Mesenchymal stem cell (in vitro differentiated cells and primary cell): Measurements from ENCODE around the gene OR2L5. TPM values are rescaled to one million over a fixed set of nuclear protein-coding genes. Genes with fewer than 3 reads are reported as not detected.

Experiments used
- DNase-seq: peaks from one replicate; pipeline ENCODE4 v3.0.0-alpha.2; 2013
- H2AFZ ChIP-seq: one replicate; pipeline ENCODE4 v1.6.1; 2013; ENCODE audit warnings: low read depth, mild to moderate bottlenecking, control low read depth, inconsistent platforms, low read length, moderate library complexity
- H2AK5ac ChIP-seq: 2 replicates; pipeline ENCODE4 v1.6.1; 2013; ENCODE audit warnings: low read length, moderate library complexity, mild to moderate bottlenecking, inconsistent platforms; ENCODE audit not compliant: severe bottlenecking
- H2BK120ac ChIP-seq: one replicate; pipeline ENCODE4 v1.6.1; 2013; ENCODE audit warnings: low read depth, mild to moderate bottlenecking, inconsistent platforms, low read length, moderate library complexity
- H2BK12ac ChIP-seq, 2 experiments: one replicate each; pipeline ENCODE4 v1.6.1; 2013; ENCODE audit warnings: inconsistent platforms in 2 of 2, low read length in 2 of 2, mild to moderate bottlenecking in 2 of 2, moderate library complexity in 2 of 2, control low read depth in 1 of 2
- H2BK15ac ChIP-seq: one replicate; pipeline ENCODE4 v1.6.1; 2013; ENCODE audit warnings: mild to moderate bottlenecking, low read depth, inconsistent platforms; ENCODE audit not compliant: poor library complexity, severe bottlenecking
- H2BK5ac ChIP-seq: 2 replicates; pipeline ENCODE4 v1.6.1; 2013; ENCODE audit warnings: low read depth, mild to moderate bottlenecking, low read length, control low read depth, inconsistent platforms; ENCODE audit not compliant: poor library complexity, severe bottlenecking
- H3K14ac ChIP-seq, 2 experiments: one replicate each; pipeline ENCODE4 v1.6.1; 2013; ENCODE audit warnings: inconsistent platforms in 2 of 2, low read length in 2 of 2, control low read depth in 1 of 2, mild to moderate bottlenecking in 1 of 2, moderate library complexity in 1 of 2
- H3K18ac ChIP-seq, 2 experiments: one replicate each; pipeline ENCODE4 v1.6.1; 2013; ENCODE audit warnings: inconsistent platforms in 2 of 2, low read length in 2 of 2, control low read depth in 1 of 2, low read depth in 1 of 2, mild to moderate bottlenecking in 1 of 2
- H3K23ac ChIP-seq, 2 experiments: one replicate each; pipeline ENCODE4 v1.6.1; 2013; ENCODE audit warnings: inconsistent platforms in 2 of 2, low read length in 2 of 2, mild to moderate bottlenecking in 2 of 2, moderate library complexity in 2 of 2, control low read depth in 1 of 2
- H3K27ac ChIP-seq: 2 replicates; pipeline ENCODE4 v1.5.1; 2013; ENCODE audit warnings: mild to moderate bottlenecking, moderate library complexity, low read length, control low read depth, inconsistent platforms; ENCODE audit not compliant: poor library complexity, severe bottlenecking
- H3K27me3 ChIP-seq, 2 experiments: 2 replicates each; pipeline versions ENCODE4 v1.6.1 to v1.7.0; 2013; ENCODE audit warnings: low read length in 2 of 2, mild to moderate bottlenecking in 2 of 2, moderate library complexity in 2 of 2, control low read depth in 1 of 2, inconsistent platforms in 1 of 2; ENCODE audit not compliant: control insufficient read depth in 1 of 2, insufficient read depth in 1 of 2
- H3K36me3 ChIP-seq, 2 experiments: 2 replicates each; pipeline versions ENCODE4 v1.6.1 to v1.7.0; 2013; ENCODE audit warnings: low read length in 2 of 2, control low read depth in 1 of 2, inconsistent platforms in 1 of 2, low read depth in 1 of 2, mild to moderate bottlenecking in 1 of 2; ENCODE audit not compliant: insufficient read depth in 2 of 2, control insufficient read depth in 1 of 2
- H3K4ac ChIP-seq, 2 experiments: one replicate each; pipeline ENCODE4 v1.6.1; 2013; ENCODE audit warnings: inconsistent platforms in 2 of 2, low read length in 2 of 2, mild to moderate bottlenecking in 2 of 2, moderate library complexity in 2 of 2, control low read depth in 1 of 2, low read depth in 1 of 2
- H3K4me1 ChIP-seq: 2 replicates; pipeline ENCODE4 v1.6.1; 2013; ENCODE audit warnings: low read depth, low read length, control low read depth; ENCODE audit not compliant: control insufficient read depth, insufficient read depth
- H3K4me2 ChIP-seq: 2 replicates; pipeline ENCODE4 v1.6.1; 2013; ENCODE audit warnings: low read length, mild to moderate bottlenecking, inconsistent platforms; ENCODE audit not compliant: poor library complexity, severe bottlenecking
- H3K4me3 ChIP-seq, 2 experiments: 2 replicates each; pipeline versions ENCODE4 v1.5.1 to v1.7.0; 2013; ENCODE audit warnings: low read length in 2 of 2, mild to moderate bottlenecking in 2 of 2, control low read depth in 1 of 2, low read depth in 1 of 2; ENCODE audit not compliant: insufficient read depth in 1 of 2
- H3K79me1 ChIP-seq: replicated peaks from 2 replicates; pipeline ENCODE4 v1.6.1; 2013; ENCODE audit warnings: mild to moderate bottlenecking, control low read depth, low read length, inconsistent platforms; ENCODE audit not compliant: poor library complexity, severe bottlenecking
- H3K9ac ChIP-seq: 2 replicates; pipeline ENCODE4 v1.7.0; 2013; ENCODE audit warnings: mild to moderate bottlenecking, low read length, moderate library complexity
- H3K9me3 ChIP-seq: 2 replicates; pipeline ENCODE4 v1.7.0; 2013; ENCODE audit warnings: mild to moderate bottlenecking, low read length; ENCODE audit not compliant: control insufficient read depth
- H4K8ac ChIP-seq: one replicate; pipeline ENCODE4 v1.6.1; 2013; ENCODE audit warnings: inconsistent platforms, mild to moderate bottlenecking, low read length, moderate library complexity
- H4K91ac ChIP-seq: one replicate; pipeline ENCODE4 v1.6.1; 2013; ENCODE audit warnings: mild to moderate bottlenecking, low read length, inconsistent platforms
- WGBS: methylation state at CpG from one replicate; pipeline ENCODE4 v1.1.7; 2013; ENCODE audit warnings: mixed read lengths; 5-methylcytosine and 5-hydroxymethylcytosine counted together
- small RNA-seq: library from polyadenylated mRNA; stranded (forward); fragments of <200 nt; extraction: miRNeasy Mini kit (QIAGEN cat#:217004); gene quantifications from one replicate; pipeline ENCODE3, GENCODE V24; 2013; ENCODE audit warnings: low read depth

OR2L5 gene

DNA sequence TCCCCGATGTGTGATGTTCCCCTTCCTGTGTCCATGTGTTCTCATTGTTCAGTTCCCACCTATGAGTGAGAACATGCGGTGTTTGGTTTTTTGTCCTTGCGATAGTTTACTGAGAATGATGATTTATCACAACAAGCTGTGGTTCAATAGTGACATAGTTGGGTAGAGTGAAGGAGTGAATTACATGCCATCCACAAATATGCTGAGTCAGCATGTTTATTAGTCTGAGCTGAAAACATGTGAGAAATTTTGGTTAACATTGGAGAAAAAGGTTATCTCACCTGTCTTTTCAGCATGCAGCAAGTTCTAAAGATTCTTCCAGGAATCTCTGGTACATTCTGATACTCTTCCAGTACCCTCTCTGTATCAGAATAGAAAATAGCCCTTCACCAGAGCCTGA, 52.1 kb downstream of the OR2L5 start:
- Histone ChIP-seq H3K14ac (no peak overlapping the region), H2AFZ (no peak overlapping the region), H3K4me2 (no peak overlapping the region), H3K79me1 (no peaks in the 10 kb centered on the region), H4K91ac (no peak overlapping the region), H2AK5ac (no peak overlapping the region), H4K8ac (no peak overlapping the region), H2BK120ac (no peak overlapping the region), H3K9me3 (peaks cover 22% of the 10 kb centered on the region), H3K23ac (no peak overlapping the region), H3K4ac (no peak overlapping the region), H3K27me3 (no peaks in the 10 kb centered on the region), H2BK15ac (no peak overlapping the region), H3K9ac (no peak overlapping the region), H3K18ac (no peak overlapping the region), H3K4me1 (peaks cover 2% of the 10 kb centered on the region), H3K36me3 (no peaks in the 10 kb centered on the region), H2BK12ac (no peak overlapping the region), H3K27ac (no peak overlapping the region), H2BK5ac (no peak overlapping the region), H3K4me3 (no peak overlapping the region)
- DNase-seq, result no peak
- WGBS, result 96% methylated on average over 2 of the region's 3 CpGs

Small RNA genes lying within 50 kb of the gene (small RNA-seq; reads per million reads assigned to genes)
- gene RF00019, result not detected
